CD4-positive, alpha-beta T cell treated with Interleukin-4 for 1 hour (primary cell): ENCODE results near the gene WASHC3.
"Not testable (repeated sequence)": the region's sequence is repeated elsewhere in the genome, so short reads cannot be mapped to it uniquely, and the experiment has no call there.

Experiments
- DNase-seq, 2 donors: peaks; one replicate each; pipeline ENCODE4 v3.0.0-alpha.2; 2020 to 2022

WASHC3 gene

DNA sequence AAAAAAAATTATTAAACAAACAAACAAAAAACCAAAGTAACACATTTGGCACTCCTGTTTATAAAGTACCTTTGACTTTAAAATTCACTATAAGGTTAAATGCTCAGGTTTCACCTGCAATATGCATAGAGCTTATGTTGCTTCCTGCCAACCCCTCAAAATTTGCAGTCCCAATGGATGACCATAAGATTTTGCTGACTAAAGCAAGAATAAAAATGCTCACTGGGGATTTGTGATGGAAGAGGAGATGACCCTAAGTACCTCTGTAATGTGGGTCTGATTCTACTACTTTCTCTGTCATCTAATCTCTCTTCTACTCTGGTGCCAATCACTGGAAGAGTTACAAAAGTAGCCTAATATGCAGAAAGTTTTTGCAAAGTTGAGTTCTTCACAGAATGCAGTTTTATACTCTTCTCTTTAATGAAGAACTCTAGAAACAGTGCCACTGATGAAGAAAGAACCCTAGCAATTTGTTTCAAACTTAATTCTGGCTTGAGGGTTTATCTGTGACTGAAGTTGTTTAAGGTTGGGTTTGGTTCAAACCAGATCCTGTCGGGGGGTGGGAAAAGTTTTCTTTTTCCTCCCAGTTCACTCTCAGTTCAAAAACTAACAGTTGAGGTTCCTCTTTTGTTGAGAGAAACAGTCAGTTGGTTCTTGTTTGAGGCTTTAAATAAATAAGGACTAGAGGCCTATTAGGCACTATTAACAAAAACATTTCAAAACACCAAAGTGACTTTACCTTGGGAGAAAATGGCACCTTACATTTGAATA lies 10.9 kb downstream of the WASHC3 start:
- no peak for DNase-seq

GRCh38 chr12:102043928-102044327 lies 17.9 kb downstream of the WASHC3 start:
- peak; percentile 15 to 61 for DNase-seq

DNA sequence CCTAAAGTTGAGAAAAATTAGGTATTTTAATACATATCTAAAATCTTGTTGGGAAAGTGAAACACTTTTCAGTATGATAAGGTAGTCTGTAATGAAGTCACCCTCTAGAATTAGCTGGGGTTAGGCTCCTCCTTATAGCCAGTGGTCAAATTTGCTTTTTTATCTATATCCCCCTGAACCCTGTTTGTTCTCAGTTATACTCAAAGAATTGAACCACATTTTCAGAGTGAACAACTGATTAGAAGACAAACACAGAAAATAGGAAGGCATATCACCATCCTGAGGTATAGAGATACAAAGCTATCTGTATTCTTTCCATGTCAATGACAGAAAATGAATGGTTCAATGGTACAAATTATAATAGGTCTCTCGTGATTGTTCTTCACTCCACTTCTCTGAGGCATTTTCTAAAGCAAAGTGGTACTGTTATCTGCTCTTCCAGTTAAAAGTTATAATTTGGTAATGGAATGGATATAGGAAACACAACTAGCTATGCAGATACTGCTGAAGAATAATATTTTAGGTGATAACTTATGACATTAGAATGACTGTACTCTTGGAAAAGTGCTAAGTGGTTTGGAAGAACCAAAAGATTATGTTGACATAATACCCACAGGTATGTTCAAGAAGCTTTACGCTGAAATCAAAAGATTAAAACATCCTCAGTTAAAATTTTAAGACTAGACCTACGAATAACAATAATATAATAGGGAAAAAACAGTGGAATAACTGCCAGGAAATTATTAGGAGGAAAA lies 27.6 kb downstream of the WASHC3 start:
- DNase-seq: no peak

- DNase-seq: no peak
Observed at GRCh38 chr12:102031852-102032251, 29.9 kb downstream of the WASHC3 start.

DNA sequence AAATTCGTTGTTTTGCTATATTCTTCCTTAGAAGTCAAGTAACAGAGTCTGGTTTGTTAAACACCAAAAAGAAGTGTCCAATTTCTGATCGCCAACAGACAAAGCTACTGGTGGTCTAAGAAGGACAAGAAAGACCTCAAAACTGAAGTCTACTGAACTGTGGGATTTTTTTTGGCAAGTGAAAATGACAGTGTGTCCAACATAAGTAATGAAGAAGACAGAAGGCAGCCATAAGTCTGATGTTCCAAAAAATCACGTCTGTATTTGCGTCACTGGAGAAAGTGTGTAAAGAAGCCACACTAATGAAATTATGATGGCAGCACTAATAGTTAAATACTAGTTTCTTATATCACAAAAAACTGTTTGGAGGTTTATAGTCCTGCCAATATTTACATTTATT lies 32.6 kb downstream of the WASHC3 start:
- DNase-seq: no peak

DNA sequence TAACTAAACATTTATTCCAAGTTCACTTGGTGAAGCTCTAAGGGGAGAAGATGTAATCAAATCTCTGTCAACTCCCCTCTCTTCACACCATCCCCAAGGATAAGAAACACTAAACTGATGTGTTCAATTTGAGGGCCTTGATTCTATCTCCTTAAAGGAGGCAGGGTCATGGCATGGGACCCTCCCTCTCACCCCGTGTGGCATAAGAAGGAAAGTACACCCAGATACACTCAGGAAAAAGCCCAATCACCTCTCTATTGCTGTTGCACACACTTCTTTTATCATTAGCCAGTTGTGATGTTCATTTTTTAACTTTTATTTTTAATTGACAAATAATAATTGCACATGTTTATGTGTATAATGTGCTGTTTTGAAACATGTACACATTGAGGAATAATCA lies 35.1 kb downstream of the WASHC3 start:
- no peak for DNase-seq

DNA sequence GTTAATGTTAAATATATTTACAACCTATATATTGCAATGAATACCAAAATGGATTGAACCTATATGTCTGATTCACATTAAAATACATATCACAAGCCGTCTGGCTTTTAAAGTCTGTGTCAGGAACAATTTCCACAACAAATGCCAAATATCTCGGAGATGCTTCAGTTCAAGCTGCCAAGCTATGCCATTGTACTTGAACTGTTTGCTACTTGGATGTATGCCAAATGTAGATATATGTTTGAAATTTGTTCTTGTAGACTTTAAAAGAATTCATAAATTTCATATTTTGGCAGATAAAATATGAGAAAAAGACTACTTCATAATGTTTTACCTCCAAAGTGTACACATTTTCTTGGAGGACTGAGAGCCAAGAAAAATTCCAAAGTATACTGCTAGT lies 37.0 kb downstream of the WASHC3 start:
- no peak for DNase-seq

- DNase-seq: no peak
Observed at GRCh38 chr12:102023343-102023930, 38.4 kb downstream of the WASHC3 start.

GRCh38 chr12:102022286-102022685 lies 39.5 kb downstream of the WASHC3 start:
- DNase-seq: no peak

DNA sequence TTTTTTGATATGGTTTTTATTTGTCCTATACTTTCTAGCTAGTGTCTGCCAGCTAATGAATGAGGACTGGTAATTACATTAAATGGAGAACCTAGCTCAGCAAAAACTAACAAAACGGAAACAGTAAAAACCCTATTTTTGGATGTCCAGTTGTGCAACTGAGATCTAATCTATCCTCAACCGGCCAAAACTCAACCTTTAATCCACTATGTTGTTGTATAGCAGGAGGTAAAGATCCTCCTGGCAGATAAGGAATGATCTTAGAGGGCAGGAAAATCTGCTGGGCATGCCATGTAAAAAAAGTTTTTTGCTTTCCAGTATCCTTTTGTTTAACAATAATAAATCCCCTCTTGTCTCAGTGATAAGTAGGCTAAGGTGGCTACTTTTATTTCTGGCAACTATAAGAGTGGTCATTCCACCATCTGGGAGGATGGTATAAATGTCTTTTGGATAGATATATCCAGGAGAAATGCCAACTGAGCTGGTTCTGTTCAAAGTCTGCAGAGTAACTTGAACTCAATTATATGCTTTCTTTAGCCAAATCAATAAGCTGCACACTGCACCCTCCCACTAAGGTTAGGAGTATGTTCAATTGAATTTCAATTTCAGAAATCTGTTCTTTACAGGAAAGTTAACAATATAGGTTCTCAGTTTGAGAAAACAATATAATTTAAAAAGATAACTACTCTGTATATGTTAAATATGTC lies 40.1 kb downstream of the WASHC3 start:
- DNase-seq: no peak

DNA sequence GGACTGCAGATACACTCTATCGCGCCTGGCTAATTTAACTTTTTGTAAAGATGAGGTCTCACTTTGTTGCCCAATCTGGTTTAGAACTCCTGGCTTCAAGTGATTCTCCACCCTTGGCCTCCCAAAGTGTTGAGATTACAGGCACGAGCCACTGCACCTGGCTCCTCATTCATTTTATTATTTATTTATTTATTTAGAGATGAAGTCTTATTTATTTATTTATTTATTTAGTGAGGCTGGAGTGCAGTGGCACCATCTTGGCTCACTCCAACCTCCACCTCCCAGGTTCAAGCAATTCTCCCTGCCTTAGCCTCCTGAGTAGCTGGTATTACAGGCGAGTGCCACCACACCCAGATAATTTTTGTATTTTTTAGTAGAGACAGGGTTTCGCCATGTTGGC lies 43.2 kb downstream of the WASHC3 start:
- DNase-seq: not testable (repeated sequence)

- DNase-seq: no peak
Observed at GRCh38 chr12:102016472-102016871, 45.3 kb downstream of the WASHC3 start.

DNA sequence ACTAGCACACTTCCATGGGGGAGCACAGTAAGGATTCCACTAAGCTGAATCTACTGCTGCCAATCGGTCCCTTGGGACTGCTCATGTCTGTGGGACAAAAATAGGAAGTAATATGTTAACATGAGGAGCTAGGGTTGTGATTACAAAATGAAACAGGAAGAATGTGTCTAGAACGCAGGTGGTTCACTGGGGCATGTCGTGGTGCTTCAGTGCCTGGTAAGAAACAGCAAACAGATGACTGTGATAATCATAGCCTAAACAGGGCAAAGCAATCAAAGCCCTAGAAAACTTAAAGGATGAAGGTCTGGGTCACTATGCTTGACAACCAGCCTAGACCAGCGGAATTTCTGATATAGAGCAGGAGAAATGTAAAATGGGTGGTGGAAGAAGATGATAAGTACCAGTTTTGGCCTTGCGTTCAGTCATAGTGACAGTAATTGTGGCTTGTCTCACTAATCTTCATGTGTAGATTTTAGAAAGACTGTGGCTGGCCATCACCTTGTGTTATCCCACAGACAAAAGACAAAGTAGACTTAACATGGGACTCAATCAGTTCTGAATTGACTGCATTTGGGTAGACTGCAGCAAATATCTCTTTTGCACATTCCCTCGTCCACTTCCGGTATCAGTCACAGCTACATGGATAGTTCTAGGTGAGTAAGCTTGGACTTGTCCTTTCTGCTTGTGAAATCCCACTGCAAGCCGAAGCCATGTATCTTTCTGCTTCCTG lies 51.4 kb downstream of the WASHC3 start:
- peak in 1 of 2 donors; percentile 51 for DNase-seq

GRCh38 chr12:102009796-102010195 lies 52.0 kb downstream of the WASHC3 start:
- DNase-seq: no peak

- no peak for DNase-seq
Observed at GRCh38 chr12:102008615-102009126, 53.1 kb downstream of the WASHC3 start.

DNA sequence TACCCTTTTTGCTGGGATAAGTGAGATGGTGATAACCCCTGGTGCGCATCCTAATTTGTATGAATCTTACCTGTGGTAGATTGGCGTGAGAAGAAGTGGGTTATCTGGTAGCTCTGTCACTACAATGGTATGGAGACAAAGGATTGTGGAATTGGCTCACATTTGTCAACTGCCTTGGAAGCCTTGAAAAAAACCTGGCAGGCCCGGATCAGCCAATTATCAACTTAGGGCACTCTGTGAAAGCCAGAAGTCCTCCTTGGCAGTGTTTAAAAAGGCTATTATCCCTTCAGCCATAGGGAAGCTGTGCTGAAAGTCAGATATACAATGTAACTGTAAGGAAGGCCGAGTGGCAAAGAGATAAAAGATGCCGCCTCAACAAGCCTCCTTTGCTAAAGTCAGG lies 56.5 kb downstream of the WASHC3 start:
- DNase-seq: no peak

DNA sequence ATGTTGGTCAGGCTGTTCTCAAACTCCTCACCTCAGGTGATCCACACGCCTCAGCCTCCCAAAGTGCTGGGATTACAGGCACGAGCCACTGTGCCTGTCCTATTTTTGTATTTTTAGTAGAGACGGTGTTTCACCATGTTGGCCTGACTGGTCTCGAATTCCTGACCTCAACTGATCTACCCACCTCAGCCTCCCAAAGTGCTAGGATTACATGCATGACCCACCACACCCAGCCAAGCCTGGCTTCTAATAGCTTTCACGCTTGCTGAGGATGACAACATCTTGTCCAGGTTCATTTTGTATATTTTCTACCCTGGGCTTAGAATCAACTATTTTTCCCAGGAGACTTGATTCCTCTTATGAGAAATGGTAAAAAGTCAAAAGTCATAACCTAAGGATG lies 64.7 kb downstream of the WASHC3 start:
- no peak for DNase-seq

- DNase-seq: no peak
Observed at GRCh38 chr12:101995684-101996083, 66.1 kb downstream of the WASHC3 start.

GRCh38 chr12:101992091-101992490 lies 69.7 kb downstream of the WASHC3 start:
- no peak for DNase-seq

DNA sequence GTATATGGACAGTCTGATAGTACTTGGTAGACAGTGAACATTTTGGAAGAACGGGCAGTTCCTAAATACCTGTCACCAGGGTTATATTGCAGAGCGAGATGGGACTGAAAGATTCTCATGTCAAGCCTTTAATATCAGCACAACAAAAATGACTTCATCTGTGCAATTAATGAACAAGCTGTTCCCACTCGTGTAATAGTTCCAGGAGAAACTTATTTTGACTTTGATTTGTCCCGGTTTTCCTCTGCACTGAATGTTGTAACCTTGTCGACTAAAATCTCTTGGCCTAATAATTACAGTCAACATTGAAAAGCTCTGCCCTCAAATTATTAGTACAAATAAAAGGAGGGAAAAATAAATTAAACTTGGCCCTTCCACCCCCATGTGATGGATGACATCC lies 79.5 kb downstream of the WASHC3 start:
- no peak for DNase-seq

- no peak for DNase-seq
Observed at GRCh38 chr12:101981868-101982267, 79.9 kb downstream of the WASHC3 start.

GRCh38 chr12:101968770-101969169 lies 93.0 kb downstream of the WASHC3 start:
- DNase-seq: no peak
